HG03521 (cell line): Measurements from ENCODE around the gene EXOC3L4.

Experiments used
- ATAC-seq: cut with Tn5 transposase; IDR thresholded peaks from one replicate; pipeline ENCODE4 v1.9.1; 2021; ENCODE audit warnings: mild to moderate bottlenecking, moderate library complexity; ENCODE audit not compliant: unreplicated experiment

Gene EXOC3L4

GRCh38 chr14:103070263-103070885, 24.2 kb upstream of the EXOC3L4 start:
- no peak for ATAC-seq

- no peak for ATAC-seq
Measured at GRCh38 chr14:103070971-103071542, 23.5 kb upstream of the EXOC3L4 start.

GRCh38 chr14:103071544-103072251, 22.8 kb upstream of the EXOC3L4 start:
- ATAC-seq = no peak

GRCh38 chr14:103072595-103073366, 21.7 kb upstream of the EXOC3L4 start:
- no peak for ATAC-seq

- ATAC-seq = no peak
Measured at GRCh38 chr14:103073367-103073875, 21.1 kb upstream of the EXOC3L4 start.

- ATAC-seq = no peak
Measured at GRCh38 chr14:103073876-103074728, 20.4 kb upstream of the EXOC3L4 start.

- ATAC-seq = no peak
Measured at GRCh38 chr14:103074729-103075367, 19.7 kb upstream of the EXOC3L4 start.

- peak; percentile 52 for ATAC-seq
Measured at GRCh38 chr14:103078420-103078749, 16.1 kb upstream of the EXOC3L4 start.

- ATAC-seq = no peak
Measured at GRCh38 chr14:103078860-103079587, 15.5 kb upstream of the EXOC3L4 start.

GRCh38 chr14:103081951-103082350, 12.6 kb upstream of the EXOC3L4 start:
- ATAC-seq = no peak

GRCh38 chr14:103084021-103084919, 10.3 kb upstream of the EXOC3L4 start, which contains the start of gene LBHD2:
TSS of gene LBHD2 (plus strand) at chr14:103084210. CDS start at chr14:103086013, 1,803 bp downstream.
- no peak for ATAC-seq

- no peak for ATAC-seq
Measured at GRCh38 chr14:103085106-103086091, 9.1 kb upstream of the EXOC3L4 start.

- no peak for ATAC-seq
Measured at GRCh38 chr14:103086771-103087342, 7.7 kb upstream of the EXOC3L4 start.

- ATAC-seq = no peak
Measured at GRCh38 chr14:103087343-103087835, 7.1 kb upstream of the EXOC3L4 start.

- ATAC-seq = no peak
Measured at GRCh38 chr14:103088921-103089320, 5.6 kb upstream of the EXOC3L4 start.
